GM12878 (cell line): ENCODE data around the gene UTS2R. TPM values are rescaled to one million over a fixed set of nuclear protein-coding genes. Genes with fewer than 3 reads are reported as not detected.

Source experiments
- ATAC-seq: fragments of 200-7000 bp; cut with Tn5 transposase; 3 replicates; pipeline ENCODE4 v1.9.1; 2020; ENCODE audit warnings: mild to moderate bottlenecking, moderate library complexity
- BruUV-seq: library from RNA; stranded (reverse); fragments of 400-500 nt; replicated peaks from 2 replicates; lab custom pipeline; 2021; lab: Mats Ljungman, UMichigan
- CTCF ChIA-PET: fragments of 300-600 bp; sonication (Branson Sonifier 250); formaldehyde crosslinking; extraction: SDS; loops from one replicate; lab custom pipeline; 2021; ENCODE audit warnings: inconsistent platforms; lab: Yijun Ruan, JAX
- POLR2A ChIA-PET: fragments of 350-600 bp; formaldehyde crosslinking; extraction: SDS; loops from one replicate; lab custom pipeline; 2021; ENCODE audit warnings: inconsistent platforms; lab: Charles Lee
- RAD21 ChIA-PET: fragments of 300-600 bp; sonication (Branson Sonifier 250); formaldehyde crosslinking; loops from one replicate; lab custom pipeline; 2023; ENCODE audit warnings: antibody characterized with exemption; ENCODE audit not compliant: unreplicated experiment; lab: Charles Lee
- SMC1A ChIA-PET: fragments of 300-600 bp; sonication (Branson Sonifier 250); formaldehyde crosslinking; loops from one replicate; lab custom pipeline; 2023; ENCODE audit not compliant: unreplicated experiment, uncharacterized antibody; lab: Charles Lee
- DNase-seq: peaks from one replicate; pipeline ENCODE4 v3.0.0-alpha.2; 2011; ENCODE audit warnings: low read depth, low spot score
- FAIRE-seq: peaks from 3 replicates; lab custom pipeline; 2011; peaks lifted over from hg19 to GRCh38; lab: Jason Lieb, UNC
- H2AFZ ChIP-seq: 2 replicates; pipeline ENCODE4 v1.6.0; 2011; ENCODE audit warnings: low read depth, low read length, control low read depth; ENCODE audit not compliant: control insufficient read depth
- H3K27ac ChIP-seq: 2 replicates; pipeline ENCODE4 v1.5.1; 2011; ENCODE audit warnings: control low read depth; ENCODE audit not compliant: control insufficient read depth, insufficient read depth
- H3K27me3 ChIP-seq, 2 experiments: replicated peaks in 1 of 2; 2 replicates each; pipeline versions ENCODE4 v1.6.0 to v1.6.1; 2011; ENCODE audit warnings: low read length in 1 of 2; ENCODE audit not compliant: control insufficient read depth in 2 of 2, insufficient read depth in 2 of 2
- H3K36me3 ChIP-seq, 2 experiments: 2 replicates each; pipeline ENCODE4 v1.5.1; 2011; ENCODE audit warnings: low read length in 1 of 2; ENCODE audit not compliant: control insufficient read depth in 2 of 2, insufficient read depth in 2 of 2
- H3K4me1 ChIP-seq: 2 replicates; pipeline ENCODE4 v1.6.1; 2011; ENCODE audit warnings: mild to moderate bottlenecking, low read length, moderate library complexity, mixed read lengths; ENCODE audit not compliant: control insufficient read depth, insufficient read depth
- H3K4me2 ChIP-seq: 2 replicates; pipeline ENCODE4 v1.6.0; 2011; ENCODE audit warnings: control low read depth; ENCODE audit not compliant: control insufficient read depth, insufficient read depth
- H3K4me3 ChIP-seq: fragments of 200-600 bp; sonication (generic); 2 replicates; pipeline ENCODE4 v1.5.1; 2016
- H3K79me2 ChIP-seq: 2 replicates; pipeline ENCODE4 v1.6.0; 2011; ENCODE audit warnings: low read length; ENCODE audit not compliant: control insufficient read depth, insufficient read depth
- H3K9ac ChIP-seq: 2 replicates; pipeline ENCODE4 v1.8.0; 2011; ENCODE audit warnings: low read length, control low read depth, mixed read lengths; ENCODE audit not compliant: control insufficient read depth, insufficient read depth
- H3K9me3 ChIP-seq: replicated peaks from 3 replicates; pipeline ENCODE4 v1.5.1; 2011; ENCODE audit warnings: mild to moderate bottlenecking, low read length; ENCODE audit not compliant: control insufficient read depth, insufficient read depth
- H4K20me1 ChIP-seq: 2 replicates; pipeline ENCODE4 v1.6.0; 2011; ENCODE audit not compliant: control insufficient read depth, insufficient read depth
- ATF7 ChIP-seq: fragments of 450-650 bp; IDR thresholded peaks from 2 replicates; pipeline ENCODE4 v1.6.1; 2016; ENCODE audit warnings: low read depth, mild to moderate bottlenecking
- BHLHE40 ChIP-seq, 2 experiments: fragments of 450-650 bp in 1 of 2; IDR thresholded peaks; 2 replicates each; pipeline ENCODE4 v1.6.1; 2011 to 2017; ENCODE audit warnings: low read depth in 2 of 2, borderline replicate concordance in 1 of 2, improper control_type of control experiment in 1 of 2, low read length in 1 of 2, mild to moderate bottlenecking in 1 of 2
- CREB1 ChIP-seq: IDR thresholded peaks from 2 replicates; pipeline ENCODE4 v1.6.1; 2012; ENCODE audit warnings: low read depth, mild to moderate bottlenecking, inconsistent platforms
- EGR1 ChIP-seq, 2 experiments: IDR thresholded peaks; 1 replicate in 1 of 2; 2 replicates in 1 of 2; pipeline ENCODE4 v1.6.1; 2011 to 2012; ENCODE audit warnings: low read depth in 2 of 2, low read length in 2 of 2, borderline replicate concordance in 1 of 2, mild to moderate bottlenecking in 1 of 2, moderate library complexity in 1 of 2
- HCFC1 ChIP-seq: fragments of 150-350 bp; IDR thresholded peaks from 2 replicates; pipeline ENCODE4 v1.6.1; 2014; ENCODE audit warnings: low read length
- IRF4 ChIP-seq: IDR thresholded peaks from 2 replicates; pipeline ENCODE4 v1.6.1; 2011; ENCODE audit warnings: low read depth, low read length
- JUNB ChIP-seq: IDR thresholded peaks from 2 replicates; pipeline ENCODE4 v1.6.1; 2016; ENCODE audit warnings: antibody characterized with exemption, mild to moderate bottlenecking
- KDM1A ChIP-seq: fragments of 200-600 bp; sonication (generic); IDR thresholded peaks from 2 replicates; pipeline ENCODE4 v1.6.1; 2016; ENCODE audit warnings: borderline replicate concordance
- MEF2B ChIP-seq: fragments of 450-650 bp; IDR thresholded peaks from 2 replicates; pipeline ENCODE4 v1.6.1; 2018; ENCODE audit warnings: mild to moderate bottlenecking, moderate library complexity; ENCODE audit not compliant: partially characterized antibody, poor library complexity, severe bottlenecking
- MYC ChIP-seq: IDR thresholded peaks from 2 replicates; pipeline ENCODE4 v1.6.1; 2011; ENCODE audit warnings: mild to moderate bottlenecking, low read length, moderate library complexity, inconsistent platforms; ENCODE audit not compliant: insufficient read depth, insufficient replicate concordance, insufficient read length, severe bottlenecking
- POU2F2 ChIP-seq: IDR thresholded peaks from 3 replicates; pipeline ENCODE4 v1.6.1; 2011; ENCODE audit warnings: low read depth, mild to moderate bottlenecking, low read length, borderline replicate concordance
- SMC3 ChIP-seq: IDR thresholded peaks from 2 replicates; pipeline ENCODE4 v1.6.1; 2011; ENCODE audit warnings: low read length, improper control_type of control experiment, borderline replicate concordance
- ZNF207 ChIP-seq: fragments of 450-650 bp; IDR thresholded peaks from 2 replicates; pipeline ENCODE4 v1.6.1; 2014; ENCODE audit warnings: antibody characterized with exemption, mild to moderate bottlenecking, borderline replicate concordance
- WGBS: methylation state at CpG from one replicate; pipeline ENCODE4 v1.1.6; 2016; ENCODE audit warnings: low lambda C conversion rate; ENCODE audit not compliant: insufficient replicate concordance, insufficient coverage; ENCODE audit errors: missing lambda C conversion rate; 5-methylcytosine and 5-hydroxymethylcytosine counted together
- in situ Hi-C: fragments of 300-500 bp; cut with MboI; formaldehyde crosslinking; loops from 9 replicates; pipeline ENCODE4 v1.14.3; 2018; ENCODE audit warnings: mixed read lengths
- intact Hi-C: fragments of 100-400 bp; cut with micrococcal nuclease; formaldehyde crosslinking; loops from one replicate; pipeline ENCODE4 v1.14.2; 2022; ENCODE audit not compliant: unreplicated experiment
- polyA plus RNA-seq, 11 experiments: library from polyadenylated mRNA; depleted of rRNA in 4 of 11; unstranded in 6 of 11; stranded (reverse) in 5 of 11; fragments of >200 nt; fragmentation: Nextera tagmentation in 4 of 11; fragmentation: Illumina TruSeq in 1 of 11; extraction: Ambion mirVana in 4 of 11; extraction: Trizol in 1 of 11; gene quantifications; 1 replicate in 1 of 11; 2 replicates in 10 of 11; pipeline versions ENCODE4 v1.2.1 to v1.2.3, GENCODE V29; 2011 to 2016; ENCODE audit warnings: inconsistent platforms in 2 of 11, missing spikeins in 2 of 11, low read depth in 1 of 11
- total RNA-seq, 4 experiments: library from RNA; depleted of rRNA in 3 of 4; stranded (reverse); fragments of >200 nt in 3 of 4; fragmentation: Illumina TruSeq in 1 of 4; extraction: Trizol in 1 of 4; gene quantifications; 2 replicates each; pipeline versions ENCODE4 v1.2.1 to v1.2.3, GENCODE V29; 2013 to 2021
- TF ChIP-seq, protein P1 (sequence below): fragments of 450-650 bp; formaldehyde crosslinking; IDR thresholded peaks from 2 replicates; pipeline ENCODE4 v1.4.0; 2022; ENCODE audit warnings: mild to moderate bottlenecking, moderate library complexity

UTS2R gene
- total and polyA plus RNA-seq, 10 of the 15 experiments (the other 5 are each of a cell fraction or from before 2014, with no cell fraction given): 0.04 to 0.36 (median 0.11) TPM; not detected in 6

DNA sequence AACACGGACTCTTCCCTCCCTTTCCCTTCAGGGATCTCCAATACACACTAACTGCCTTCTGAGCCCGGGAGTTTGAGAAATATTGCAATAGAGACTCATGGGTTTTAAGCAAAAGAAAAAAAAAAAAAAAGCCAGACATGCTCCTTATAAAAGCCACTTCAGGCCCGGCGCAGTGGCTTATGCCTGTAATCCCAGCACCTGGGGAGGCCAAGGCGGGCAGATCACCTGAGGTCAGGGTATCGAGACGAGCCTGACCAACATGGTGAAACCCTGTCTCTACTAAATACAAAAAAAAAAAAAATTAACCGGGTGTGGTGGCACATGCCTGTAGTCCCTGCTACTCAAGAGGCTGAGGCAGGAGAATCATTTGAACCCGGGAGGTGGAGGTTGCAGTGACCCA, 44.2 kb downstream of the UTS2R start (continued):
- TF ChIP-seq SMC3 (no peak), JUNB (no peak), HCFC1 (no peak), BHLHE40 (IDR thresholded peaks at IDR 0.05; ENCODE audit: borderline replicate concordance in 1 of 2, low read depth in 2 of 2, low read length in 1 of 2) (no peak), MEF2B (no peak), ZNF207 (no peak)

DNA sequence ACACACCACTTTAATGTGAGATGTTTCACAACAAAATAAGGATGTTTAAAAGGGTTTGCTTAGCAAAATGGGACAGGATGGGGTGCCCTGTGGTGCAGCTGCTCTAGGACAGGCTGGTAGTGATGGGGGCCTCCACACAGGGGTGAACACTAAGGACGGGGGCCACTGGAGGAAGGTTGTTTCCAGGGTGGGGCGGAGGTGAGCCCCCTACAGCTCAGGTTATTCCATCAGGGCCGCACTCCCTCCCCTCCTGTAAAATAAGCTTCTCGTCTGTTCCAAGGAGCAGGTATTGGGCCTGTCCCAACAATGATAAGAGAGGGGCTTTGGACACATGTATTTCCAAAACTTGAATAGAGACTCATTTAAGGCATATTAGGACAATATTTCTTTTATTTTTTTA, 44.7 kb downstream of the UTS2R start:
- H3K4me2 ChIP-seq: no peak overlapping the region
- no peak for FAIRE-seq
- intact Hi-C loops (no loop called here), in situ Hi-C loops (no loop called here)
- peaks cover 5% of the 10 kb centered on the region for H4K20me1 ChIP-seq
- 74% methylated on average over 4 of the region's 4 CpGs for WGBS
- peaks cover 2% of the 10 kb centered on the region; the same call in 1 of the 2 replicates for H3K79me2 ChIP-seq
- H3K4me1 ChIP-seq: 0 out of 2 replicates have a peak, but pooled peaks cover 5% of the 10 kb centered on the region
- H2AFZ ChIP-seq: no peak overlapping the region
- SMC1A ChIA-PET: no interaction called here
- DNase-seq: no peak
- H3K4me3 ChIP-seq: no peak overlapping the region
- H3K36me3 ChIP-seq: no peaks in the 10 kb centered on the region; a peak in 1 of 4 replicates
- TF ChIP-seq ATF7: no peak
- no peak for TF ChIP-seq POU2F2
- TF ChIP-seq MYC: no peak
- no peak for TF ChIP-seq CREB1
- TF ChIP-seq, protein P1, sequence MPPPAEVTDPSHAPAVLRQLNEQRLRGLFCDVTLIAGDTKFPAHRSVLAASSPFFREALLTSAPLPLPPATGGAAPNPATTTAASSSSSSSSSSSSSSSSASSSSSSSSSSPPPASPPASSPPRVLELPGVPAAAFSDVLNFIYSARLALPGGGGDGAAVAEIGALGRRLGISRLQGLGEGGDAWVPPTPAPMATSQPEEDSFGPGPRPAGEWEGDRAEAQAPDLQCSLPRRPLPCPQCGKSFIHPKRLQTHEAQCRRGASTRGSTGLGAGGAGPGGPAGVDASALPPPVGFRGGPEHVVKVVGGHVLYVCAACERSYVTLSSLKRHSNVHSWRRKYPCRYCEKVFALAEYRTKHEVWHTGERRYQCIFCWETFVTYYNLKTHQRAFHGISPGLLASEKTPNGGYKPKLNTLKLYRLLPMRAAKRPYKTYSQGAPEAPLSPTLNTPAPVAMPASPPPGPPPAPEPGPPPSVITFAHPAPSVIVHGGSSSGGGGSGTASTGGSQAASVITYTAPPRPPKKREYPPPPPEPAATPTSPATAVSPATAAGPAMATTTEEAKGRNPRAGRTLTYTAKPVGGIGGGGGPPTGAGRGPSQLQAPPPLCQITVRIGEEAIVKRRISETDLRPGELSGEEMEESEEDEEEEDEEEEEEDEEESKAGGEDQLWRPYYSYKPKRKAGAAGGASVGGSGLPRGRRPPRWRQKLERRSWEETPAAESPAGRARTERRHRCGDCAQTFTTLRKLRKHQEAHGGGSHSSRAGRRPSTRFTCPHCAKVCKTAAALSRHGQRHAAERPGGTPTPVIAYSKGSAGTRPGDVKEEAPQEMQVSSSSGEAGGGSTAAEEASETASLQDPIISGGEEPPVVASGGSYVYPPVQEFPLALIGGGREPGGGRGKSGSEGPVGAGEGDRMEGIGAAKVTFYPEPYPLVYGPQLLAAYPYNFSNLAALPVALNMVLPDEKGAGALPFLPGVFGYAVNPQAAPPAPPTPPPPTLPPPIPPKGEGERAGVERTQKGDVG (CRISPR knock-in tag): no peak
- TF ChIP-seq EGR1 (IDR thresholded peaks at IDR 0.05; ENCODE audit: borderline replicate concordance in 1 of 2, low read depth in 2 of 2, low read length in 2 of 2): no peak
- TF ChIP-seq KDM1A: no peak
- no peak for TF ChIP-seq IRF4
- TF ChIP-seq, all 136 proteins: peak for 0
- no peak overlapping the region for H3K9ac ChIP-seq
- ChIA-PET POLR2A (interaction anchor here (0.7 kb wide), 2 partner anchors 123 to 124 kb away, joined by 3 read pairs; no protein-coding TSS in a partner anchor), RAD21 (interaction anchor here (0.7 kb wide), 1 partner anchor 65 kb away, joined by 3 read pairs; no protein-coding TSS in a partner anchor), CTCF (interaction anchor here (1.7 to 1.9 kb wide), 3 partner anchors 58 to 115 kb away, joined by 4 to 6 read pairs (median 6); no protein-coding TSS in a partner anchor)
- no peak for ATAC-seq
- no peak overlapping the region for H3K27ac ChIP-seq
- BruUV-seq: no TSS peak
- no peaks in the 10 kb centered on the region for H3K9me3 ChIP-seq
- no peaks in the 10 kb centered on the region for H3K27me3 ChIP-seq
